ENCODE measurements around the gene CFB. TPM values are rescaled to one million over a fixed set of nuclear protein-coding genes. Genes with fewer than 3 reads are reported as not detected.

The CFB gene
- total RNA-seq, 1 experiment from 2014 or later, result 0.32 TPM

DNA sequence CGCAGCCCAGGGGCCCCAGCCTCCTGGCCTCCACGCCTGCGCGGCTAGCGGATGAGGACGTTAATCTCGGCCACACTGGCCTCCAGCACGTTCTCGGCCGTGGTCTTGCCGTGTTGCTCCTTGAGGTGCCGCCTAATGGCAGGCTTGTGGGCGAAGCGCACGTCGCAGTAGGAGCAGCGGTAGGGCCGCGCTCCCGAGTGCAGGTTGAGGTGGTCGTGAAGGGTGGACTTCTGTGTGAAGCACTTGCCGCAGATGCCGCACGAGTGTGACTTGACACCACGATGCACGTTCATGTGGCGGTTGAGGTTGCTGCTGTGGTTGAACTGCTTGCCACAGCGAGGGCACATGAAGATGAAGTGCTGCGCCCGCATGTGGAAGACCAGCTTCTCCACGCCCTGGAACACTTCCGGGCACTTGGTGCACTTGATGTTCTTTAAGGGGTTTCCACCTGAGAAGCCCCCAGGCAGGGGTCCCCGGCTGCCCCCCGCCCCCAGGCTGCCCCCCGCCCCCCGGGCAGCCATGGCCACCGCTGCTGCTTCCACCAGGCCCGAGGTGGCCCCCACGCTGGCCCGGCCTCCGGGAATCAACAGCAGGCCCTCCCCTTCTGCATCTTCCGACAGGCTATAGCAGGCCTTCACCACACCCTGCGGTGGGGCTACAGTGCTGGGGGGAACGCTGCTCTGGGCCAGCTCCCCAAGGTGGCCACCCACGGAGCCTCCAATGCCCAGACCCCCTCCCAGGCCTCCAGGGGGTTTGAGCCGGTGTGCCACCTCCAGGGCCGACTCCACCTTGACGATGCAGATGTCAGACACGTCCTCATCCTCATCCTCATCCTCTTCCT lies 45.8 kb upstream of the CFB start:
- peaks cover 28% of the 10 kb centered on the region for H3K4me1 ChIP-seq (ENCODE audit: insufficient read depth, low read length, poor library complexity, severe bottlenecking)
- no TSS peak for BruUV-seq (replicated peaks)
- H3K27me3 ChIP-seq (replicated peaks; ENCODE audit: insufficient read depth, low read depth, low read length, poor library complexity), result no peaks in the 10 kb centered on the region
- peaks cover 12% of the 10 kb centered on the region for H3K36me3 ChIP-seq (ENCODE audit: insufficient read depth, low read length, poor library complexity, severe bottlenecking)
- no peaks in the 10 kb centered on the region for H3K9me3 ChIP-seq (ENCODE audit: low read depth, low read length, poor library complexity, severe bottlenecking)
- CTCF ChIA-PET, result no interaction called here
- no peak for TF ChIP-seq EZH2 (IDR thresholded peaks at IDR 0.05; ENCODE audit: borderline replicate concordance, low read depth, low read length, poor library complexity, severe bottlenecking)
- TF ChIP-seq, protein P1, sequence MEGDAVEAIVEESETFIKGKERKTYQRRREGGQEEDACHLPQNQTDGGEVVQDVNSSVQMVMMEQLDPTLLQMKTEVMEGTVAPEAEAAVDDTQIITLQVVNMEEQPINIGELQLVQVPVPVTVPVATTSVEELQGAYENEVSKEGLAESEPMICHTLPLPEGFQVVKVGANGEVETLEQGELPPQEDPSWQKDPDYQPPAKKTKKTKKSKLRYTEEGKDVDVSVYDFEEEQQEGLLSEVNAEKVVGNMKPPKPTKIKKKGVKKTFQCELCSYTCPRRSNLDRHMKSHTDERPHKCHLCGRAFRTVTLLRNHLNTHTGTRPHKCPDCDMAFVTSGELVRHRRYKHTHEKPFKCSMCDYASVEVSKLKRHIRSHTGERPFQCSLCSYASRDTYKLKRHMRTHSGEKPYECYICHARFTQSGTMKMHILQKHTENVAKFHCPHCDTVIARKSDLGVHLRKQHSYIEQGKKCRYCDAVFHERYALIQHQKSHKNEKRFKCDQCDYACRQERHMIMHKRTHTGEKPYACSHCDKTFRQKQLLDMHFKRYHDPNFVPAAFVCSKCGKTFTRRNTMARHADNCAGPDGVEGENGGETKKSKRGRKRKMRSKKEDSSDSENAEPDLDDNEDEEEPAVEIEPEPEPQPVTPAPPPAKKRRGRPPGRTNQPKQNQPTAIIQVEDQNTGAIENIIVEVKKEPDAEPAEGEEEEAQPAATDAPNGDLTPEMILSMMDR (conservative IDR thresholded peaks at IDR 0.05; ENCODE audit: low read depth, low read length), result no peak
- no peak for DNase-seq (ENCODE audit: low spot score)
- H3K4me3 ChIP-seq (ENCODE audit: low read depth, low read length, poor library complexity, severe bottlenecking), result no peak overlapping the region
- intact Hi-C loops (cut with micrococcal nuclease; ENCODE audit: unreplicated experiment), result loop anchor here (2.0 to 10.0 kb wide), 2 partner anchors 37 to 355 kb away; partner anchors contain the start of genes ATP6V1G2, DDX39B, NEU1 and NFKBIL1
- POLR2A ChIA-PET (ENCODE audit: low non-redundant PET), result no interaction called here
- H3K27ac ChIP-seq (ENCODE audit: low read depth, low read length, poor library complexity, severe bottlenecking), result peak overlapping the region; percentile 67

DNA sequence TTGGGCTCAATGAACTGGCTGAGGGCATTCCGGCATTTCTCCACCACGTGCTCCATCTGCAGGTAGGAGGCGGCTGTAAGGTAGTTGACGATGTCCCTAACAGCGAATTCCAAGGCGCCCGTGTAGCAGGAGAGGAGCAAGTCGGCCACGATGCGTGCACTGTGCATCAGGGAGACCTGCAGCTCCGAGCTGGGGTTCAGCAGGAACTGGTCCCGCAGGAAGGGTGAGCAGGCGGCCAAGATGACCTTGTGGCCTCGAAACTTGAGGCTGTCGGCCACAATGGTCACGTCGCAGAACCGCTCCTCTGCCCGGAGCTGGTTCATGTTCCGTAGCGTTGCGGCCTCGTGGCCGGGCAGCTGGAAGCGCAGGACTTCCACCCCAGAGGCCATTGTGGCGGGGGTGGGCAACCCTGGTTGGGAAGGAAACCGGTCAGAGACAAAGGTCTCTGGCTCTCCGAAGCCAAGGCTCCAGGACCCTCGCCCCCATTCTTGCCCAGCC lies 44.9 kb upstream of the CFB start:
- Histone ChIP-seq H3K4me1 (ENCODE audit: insufficient read depth, low read length, poor library complexity, severe bottlenecking) (peaks cover 27% of the 10 kb centered on the region), H3K27ac (ENCODE audit: low read depth, low read length, poor library complexity, severe bottlenecking) (peak overlapping the region; percentile 67), H3K9me3 (ENCODE audit: low read depth, low read length, poor library complexity, severe bottlenecking) (no peaks in the 10 kb centered on the region), H3K36me3 (ENCODE audit: insufficient read depth, low read length, poor library complexity, severe bottlenecking) (peaks cover 3% of the 10 kb centered on the region), H3K4me3 (ENCODE audit: low read depth, low read length, poor library complexity, severe bottlenecking) (peak overlapping the region; percentile 66), H3K27me3 (replicated peaks; ENCODE audit: insufficient read depth, low read depth, low read length, poor library complexity) (no peaks in the 10 kb centered on the region)
- TSS peak; percentile 59 for BruUV-seq (replicated peaks)
- intact Hi-C loops (cut with micrococcal nuclease; ENCODE audit: unreplicated experiment), result no loop called here
- TF ChIP-seq EZH2 (IDR thresholded peaks at IDR 0.05; ENCODE audit: borderline replicate concordance, low read depth, low read length, poor library complexity, severe bottlenecking), result no peak
- TF ChIP-seq, protein P1 (conservative IDR thresholded peaks at IDR 0.05; ENCODE audit: low read depth, low read length), result no peak
- ChIA-PET CTCF (no interaction called here), POLR2A (ENCODE audit: low non-redundant PET) (no interaction called here)
- no peak for DNase-seq (ENCODE audit: low spot score)

DNA sequence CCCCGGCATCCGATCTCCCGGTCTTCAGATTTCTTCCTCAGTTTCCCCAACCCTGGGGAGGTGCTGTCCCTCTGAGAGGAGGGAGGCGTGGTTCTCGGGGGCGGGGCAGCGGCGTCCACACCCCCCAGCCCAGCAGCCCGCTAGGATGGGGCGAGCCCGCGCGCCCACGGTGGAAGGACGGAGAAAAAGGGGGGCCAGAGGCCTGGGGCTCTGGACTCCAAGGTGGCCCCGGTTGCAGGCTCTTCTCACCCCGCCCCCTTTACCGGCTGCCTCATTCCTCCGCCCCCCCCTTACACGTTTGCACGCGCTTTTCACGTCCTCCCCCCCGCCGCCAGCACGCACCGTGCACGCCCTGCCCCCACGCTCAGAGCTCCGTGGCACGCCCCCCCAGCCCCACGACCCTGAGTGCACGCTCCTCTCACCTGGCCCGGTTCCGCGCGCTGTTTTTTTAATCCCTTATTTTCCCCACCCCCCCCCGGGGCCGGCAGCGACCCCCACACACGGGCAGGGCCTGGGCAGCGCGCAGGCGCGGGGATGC lies 44.4 kb upstream of the CFB start:
- no peaks in the 10 kb centered on the region for H3K9me3 ChIP-seq (ENCODE audit: low read depth, low read length, poor library complexity, severe bottlenecking)
- ChIA-PET POLR2A (ENCODE audit: low non-redundant PET) (no interaction called here), CTCF (no interaction called here)
- peak; percentile 67 for DNase-seq (ENCODE audit: low spot score)
- no peaks in the 10 kb centered on the region for H3K27me3 ChIP-seq (replicated peaks; ENCODE audit: insufficient read depth, low read depth, low read length, poor library complexity)
- H3K27ac ChIP-seq (ENCODE audit: low read depth, low read length, poor library complexity, severe bottlenecking), result peak overlapping the region; percentile 67
- peaks cover 22% of the 10 kb centered on the region for H3K4me1 ChIP-seq (ENCODE audit: insufficient read depth, low read length, poor library complexity, severe bottlenecking)
- H3K36me3 ChIP-seq (ENCODE audit: insufficient read depth, low read length, poor library complexity, severe bottlenecking), result no peaks in the 10 kb centered on the region
- no peak for TF ChIP-seq EZH2 (IDR thresholded peaks at IDR 0.05; ENCODE audit: borderline replicate concordance, low read depth, low read length, poor library complexity, severe bottlenecking)
- TF ChIP-seq, protein P1 (conservative IDR thresholded peaks at IDR 0.05; ENCODE audit: low read depth, low read length), result no peak
- intact Hi-C loops (cut with micrococcal nuclease; ENCODE audit: unreplicated experiment), result no loop called here
- no TSS peak for BruUV-seq (replicated peaks)
- peak overlapping the region; percentile 66 for H3K4me3 ChIP-seq (ENCODE audit: low read depth, low read length, poor library complexity, severe bottlenecking)

Data from A673 (cell line).